GM19043 (cell line): ENCODE data around the gene ARHGAP6.

Experiments used
- ATAC-seq: cut with Tn5 transposase; IDR thresholded peaks from one replicate; pipeline ENCODE4 v1.9.1; 2021; ENCODE audit warnings: low read depth; ENCODE audit not compliant: unreplicated experiment

Gene ARHGAP6

DNA sequence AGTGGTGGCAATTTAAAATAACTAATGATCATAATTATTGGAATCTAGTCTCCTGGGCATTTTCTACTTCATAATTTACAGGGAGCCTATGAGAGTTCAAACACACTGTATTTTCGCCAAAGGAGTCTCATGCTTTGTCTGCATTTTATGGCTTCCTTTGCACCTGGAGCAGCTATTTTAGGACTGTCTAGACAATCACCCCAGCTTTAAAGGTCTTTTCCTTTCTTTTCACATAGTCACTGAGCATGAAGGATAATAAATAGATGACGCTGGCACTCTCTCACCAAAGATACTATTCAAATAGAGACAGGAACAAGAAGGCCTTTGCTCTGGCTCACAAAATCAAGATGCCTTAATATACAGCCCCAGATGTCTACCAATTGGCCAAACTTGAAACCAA lies 329.5 kb downstream of the ARHGAP6 start:
- ATAC-seq, result no peak

DNA sequence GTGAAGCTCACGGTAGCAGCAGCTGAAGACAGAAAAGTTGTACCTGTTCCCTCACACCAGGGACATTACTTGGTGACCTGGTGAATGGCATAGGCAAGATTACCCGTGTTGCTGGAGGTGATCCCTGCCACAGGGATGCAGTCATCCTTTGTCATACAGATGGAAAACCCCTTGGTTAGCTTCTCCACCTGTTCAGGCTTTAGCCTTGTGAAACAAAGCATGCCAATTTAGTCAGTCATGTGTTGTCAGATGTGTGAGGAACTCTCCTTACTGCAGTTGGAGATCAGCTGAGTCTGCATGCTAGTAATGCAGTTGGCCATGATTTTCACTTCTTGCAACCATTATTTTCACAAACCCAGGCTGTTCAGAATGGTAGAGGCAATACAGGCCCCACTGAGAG lies 331.6 kb downstream of the ARHGAP6 start:
- no peak for ATAC-seq

DNA sequence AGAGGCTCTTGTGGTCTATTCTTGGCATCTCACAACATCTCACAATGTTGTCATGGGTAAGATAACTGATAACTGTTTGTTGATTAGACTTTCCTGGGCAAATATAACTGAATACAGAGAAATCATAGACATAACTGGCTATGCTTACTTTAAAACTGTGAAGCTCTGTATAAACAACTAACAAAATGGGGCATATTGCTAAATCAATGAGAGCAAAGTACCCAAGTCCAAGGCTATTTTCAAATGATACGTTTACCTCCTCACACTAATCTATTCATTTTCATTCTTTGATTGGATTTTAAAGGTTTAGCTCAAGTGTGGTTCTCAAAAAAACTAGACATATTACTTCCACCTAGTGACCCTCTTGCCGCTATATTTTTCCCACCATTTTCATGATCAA lies 333.9 kb downstream of the ARHGAP6 start:
- no peak for ATAC-seq

DNA sequence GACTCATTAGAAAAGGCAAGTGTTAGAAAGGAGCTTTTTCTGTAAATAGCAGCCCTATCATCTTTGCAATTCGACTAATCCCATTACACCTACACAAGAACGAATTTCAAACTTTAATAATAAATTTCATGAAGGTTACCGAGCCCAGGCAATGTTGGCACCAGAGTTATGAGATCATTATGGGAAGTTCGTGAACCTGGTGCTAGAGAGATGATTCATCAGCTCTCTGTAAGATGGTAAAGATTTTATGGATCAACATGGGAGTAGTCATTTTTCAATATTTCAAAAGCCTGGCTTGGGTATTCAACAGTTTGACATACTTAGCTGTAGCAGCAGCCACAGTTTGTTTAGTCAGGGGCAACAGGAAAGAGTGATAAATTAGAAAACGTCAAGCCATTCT lies 336.7 kb downstream of the ARHGAP6 start:
- no peak for ATAC-seq

DNA sequence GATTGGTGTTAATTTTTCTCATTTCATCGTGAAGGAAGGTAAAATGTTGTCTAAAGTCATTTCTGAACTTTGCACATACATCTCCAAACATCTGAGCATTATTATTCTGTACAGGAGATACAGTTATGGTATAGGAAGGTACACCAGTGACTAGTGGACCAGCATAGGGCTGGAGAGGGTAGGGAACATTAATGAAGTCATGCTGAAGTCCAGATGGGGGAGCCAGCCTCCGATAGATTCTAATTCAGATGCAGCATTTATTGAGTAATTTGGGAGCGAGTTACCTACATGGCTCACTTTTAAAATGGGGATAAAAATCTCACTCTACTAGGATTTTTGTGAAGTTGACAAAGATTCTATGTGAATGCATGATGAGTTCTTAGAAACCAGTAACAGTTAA lies 337.6 kb downstream of the ARHGAP6 start:
- no peak for ATAC-seq

DNA sequence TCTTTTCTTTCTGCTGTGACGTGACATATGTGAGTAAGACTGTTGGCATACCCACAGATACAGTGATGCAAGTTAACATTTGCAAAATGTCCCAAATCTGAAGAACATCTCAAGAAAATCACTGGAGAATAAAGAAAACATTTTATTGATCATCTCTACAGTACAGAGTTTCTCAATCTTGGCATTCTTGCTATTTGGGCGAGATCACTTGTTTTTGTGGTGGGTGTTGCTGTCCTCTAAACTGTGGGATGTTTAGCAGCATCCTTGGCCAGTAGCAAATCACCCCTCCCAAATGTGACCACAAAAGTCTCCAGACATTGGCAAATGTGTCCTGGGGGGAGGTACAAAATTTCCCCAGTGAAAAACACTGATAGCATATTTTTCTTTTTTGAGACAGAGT lies 343.7 kb downstream of the ARHGAP6 start:
- no peak for ATAC-seq

DNA sequence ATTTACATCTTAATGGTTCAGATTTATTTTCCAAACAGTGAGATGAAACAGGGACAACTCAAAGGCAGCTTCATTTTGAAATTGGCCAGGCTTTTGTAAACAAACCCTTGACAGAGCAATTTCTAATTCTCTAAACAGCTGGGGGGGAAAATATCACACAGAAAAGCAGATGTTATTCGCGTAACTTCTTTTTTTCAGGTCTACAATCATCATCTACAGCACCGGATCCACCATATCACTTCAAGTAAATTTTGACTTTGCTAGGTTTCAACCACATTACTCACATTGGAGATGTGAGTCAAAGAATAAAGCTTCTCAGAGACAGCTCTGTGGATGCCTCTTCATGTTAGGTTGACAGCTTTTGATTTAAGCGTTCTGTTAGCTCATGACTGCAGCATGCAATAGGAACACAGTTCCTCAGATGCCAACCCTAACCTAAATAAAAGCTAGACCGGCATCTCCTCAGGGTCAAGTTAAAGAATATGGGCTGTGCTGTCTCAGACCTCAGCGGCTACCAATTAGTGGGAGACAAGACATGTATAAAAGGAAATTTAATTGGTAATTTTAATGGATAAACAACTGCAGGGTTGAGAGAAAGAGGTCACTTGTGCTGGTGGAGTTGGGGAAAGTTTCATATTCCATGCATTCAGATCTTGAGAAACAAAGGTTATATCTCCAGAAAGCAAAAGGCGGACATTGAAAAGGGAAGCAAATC lies 345.8 kb downstream of the ARHGAP6 start:
- no peak for ATAC-seq

DNA sequence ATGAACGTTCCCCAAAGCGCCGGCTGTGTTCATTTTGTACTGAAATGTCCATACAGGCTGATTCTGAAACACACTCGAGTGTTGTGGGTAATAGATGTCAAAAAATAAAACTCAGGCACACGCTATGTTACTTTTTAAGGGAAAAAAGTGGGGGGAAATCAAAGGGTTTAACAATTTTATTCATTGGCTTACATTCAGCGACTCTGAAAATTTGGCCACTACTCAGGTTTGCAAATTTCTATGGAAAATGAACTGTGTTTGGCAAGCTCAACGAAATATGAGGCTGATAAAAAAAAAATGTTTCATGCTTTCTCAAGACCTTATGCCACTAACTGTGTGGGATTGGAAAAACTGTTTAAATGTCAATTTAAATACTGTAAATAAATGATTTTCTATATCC lies 354.0 kb downstream of the ARHGAP6 start:
- no peak for ATAC-seq

DNA sequence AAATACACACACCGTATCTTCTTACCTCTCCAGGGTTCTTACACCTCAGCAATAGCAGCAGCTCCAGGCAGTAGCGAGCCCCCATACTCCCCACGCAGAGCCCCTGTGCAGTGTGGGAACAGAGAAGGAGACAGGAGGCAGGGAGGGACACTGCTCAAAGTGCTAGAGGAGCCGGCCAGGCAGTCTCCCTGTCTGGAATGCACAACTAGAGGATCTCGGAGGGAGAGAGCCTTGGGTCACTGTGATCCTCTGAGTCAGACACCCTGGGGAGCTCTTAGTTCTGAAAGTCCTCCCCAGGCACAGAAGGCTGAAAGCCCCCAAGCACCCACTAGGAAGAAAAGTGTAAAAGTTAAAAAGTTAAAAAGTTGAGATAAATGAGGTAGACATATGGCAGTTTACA lies 356.5 kb downstream of the ARHGAP6 start:
- ATAC-seq, result no peak

DNA sequence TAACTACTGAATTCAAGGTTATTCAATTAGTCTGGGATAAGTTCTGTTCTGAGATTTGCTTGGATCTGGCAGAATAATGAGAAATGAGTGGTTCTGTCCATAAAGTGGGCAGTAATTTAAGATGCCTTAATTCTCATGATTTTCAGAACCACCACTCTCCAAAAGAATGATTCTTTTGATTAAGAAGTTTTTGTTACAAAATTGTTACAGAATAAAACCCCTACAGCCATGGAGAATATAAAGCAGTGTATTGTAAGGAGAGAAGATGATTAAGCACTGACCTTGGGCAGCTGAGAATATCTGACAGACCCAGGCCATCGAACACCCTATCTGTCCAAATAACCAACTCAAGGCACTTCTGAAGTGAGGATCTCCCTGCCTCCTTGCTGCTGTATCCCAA lies 360.1 kb downstream of the ARHGAP6 start:
- ATAC-seq, result no peak

DNA sequence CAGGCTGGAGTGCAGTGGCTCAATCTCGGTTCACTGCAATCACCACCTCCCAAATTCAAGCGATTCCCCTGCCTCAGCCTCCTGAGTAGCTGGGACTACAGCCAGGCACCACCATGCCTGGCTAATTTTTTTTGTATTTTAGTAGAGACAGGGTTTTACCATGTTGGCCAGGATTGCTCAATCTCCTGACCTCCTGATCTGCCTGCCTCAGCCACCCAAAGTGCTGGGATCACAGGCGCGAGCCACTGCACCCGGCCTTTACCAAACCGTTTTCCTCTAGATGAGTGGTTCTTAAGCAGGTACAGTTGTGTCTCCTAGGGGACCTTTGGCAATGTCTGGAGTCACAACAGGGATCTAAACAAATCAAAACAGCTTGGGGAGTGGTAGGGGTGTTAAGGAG lies 360.9 kb downstream of the ARHGAP6 start:
- no peak for ATAC-seq

DNA sequence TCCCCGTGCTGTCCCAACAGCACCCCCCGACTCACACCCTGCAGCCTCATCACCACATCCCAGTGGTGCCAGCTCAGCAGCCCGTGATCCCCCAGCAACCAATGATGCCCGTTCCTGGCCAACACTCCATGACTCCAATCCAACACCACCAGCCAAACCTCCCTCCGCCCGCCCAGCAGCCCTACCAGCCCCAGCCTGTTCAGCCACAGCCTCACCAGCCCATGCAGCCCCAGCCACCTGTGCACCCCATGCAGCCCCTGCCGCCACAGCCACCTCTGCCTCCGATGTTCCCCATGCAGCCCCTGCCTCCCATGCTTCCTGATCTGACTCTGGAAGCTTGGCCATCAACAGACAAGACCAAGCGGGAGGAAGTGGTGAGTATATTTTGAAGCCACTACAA lies 367.1 kb downstream of the ARHGAP6 start:
- no peak for ATAC-seq

DNA sequence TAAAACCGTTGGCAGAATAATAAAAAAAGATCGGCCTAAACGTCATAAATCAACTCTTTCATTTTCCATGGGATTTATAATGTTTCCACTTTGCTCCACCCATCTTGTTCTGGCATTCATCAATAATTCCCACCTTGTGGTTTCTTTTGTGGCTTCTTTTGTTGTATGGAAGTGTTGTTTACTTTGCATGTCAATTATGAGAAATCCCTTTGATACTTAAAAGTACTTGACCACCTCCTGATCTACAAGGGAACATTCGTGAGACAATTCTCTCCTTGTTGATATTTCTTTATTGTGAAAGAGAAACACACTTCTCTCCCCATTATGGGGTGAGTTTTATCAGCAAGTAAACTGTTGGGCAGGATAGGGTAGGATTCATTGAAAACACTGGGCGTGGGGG lies 369.7 kb downstream of the ARHGAP6 start:
- ATAC-seq, result no peak

DNA sequence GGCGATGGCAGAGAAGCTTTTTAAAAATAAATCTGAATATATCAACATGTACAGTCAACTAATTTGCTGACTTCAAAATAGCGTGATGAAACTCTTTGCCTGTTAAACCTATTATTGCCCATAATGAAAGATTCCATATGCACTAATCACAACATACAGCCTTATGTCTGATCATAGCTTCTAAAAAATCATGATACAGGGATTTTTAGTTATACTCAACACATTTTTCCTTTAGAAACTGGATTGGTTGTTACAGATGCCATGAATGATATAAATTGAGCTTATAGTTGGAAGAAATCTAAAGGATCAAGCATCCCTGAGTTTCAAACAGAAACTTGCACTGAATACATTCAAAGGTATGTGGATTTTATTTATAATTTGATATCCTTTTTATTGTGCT lies 372.6 kb downstream of the ARHGAP6 start, which contains the start of gene AMELX:
TSS of gene AMELX (plus strand) at position 301 of the 400 bp plus-strand sequence. CDS start 1,376 bp downstream, outside the sequence.
- ATAC-seq, result no peak

DNA sequence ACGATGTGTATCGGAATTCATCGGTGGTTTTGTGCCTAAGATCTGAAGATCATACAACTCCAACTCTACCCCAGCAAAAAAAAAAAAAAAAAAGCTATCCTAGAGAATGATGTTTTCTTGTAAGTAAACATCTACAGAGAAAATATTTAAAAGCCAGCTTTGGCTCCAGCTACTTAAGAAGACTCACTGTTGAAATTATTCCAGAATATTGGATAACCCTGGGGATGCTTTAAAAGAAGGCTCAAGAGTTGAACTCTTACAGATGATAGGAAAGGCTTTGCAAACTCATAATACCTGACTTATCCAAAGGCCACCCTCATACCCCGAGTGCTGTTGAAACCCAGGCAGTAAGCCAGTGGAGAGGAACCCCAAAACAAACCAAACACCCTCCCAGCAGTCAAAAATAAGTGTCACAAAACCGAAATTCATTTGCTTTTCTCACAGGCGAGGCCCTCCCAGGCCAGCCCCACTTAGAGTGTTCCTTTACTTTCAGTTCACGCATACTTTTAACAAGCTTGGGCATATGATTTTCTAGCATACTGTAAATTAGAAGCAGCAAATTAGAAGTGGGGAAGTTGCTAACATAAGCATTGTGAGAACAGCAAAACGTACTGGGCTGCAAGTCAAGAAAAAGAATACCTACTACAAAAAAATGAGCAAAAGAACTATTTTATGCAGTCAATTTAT lies 375.2 kb downstream of the ARHGAP6 start:
- ATAC-seq, result no peak

DNA sequence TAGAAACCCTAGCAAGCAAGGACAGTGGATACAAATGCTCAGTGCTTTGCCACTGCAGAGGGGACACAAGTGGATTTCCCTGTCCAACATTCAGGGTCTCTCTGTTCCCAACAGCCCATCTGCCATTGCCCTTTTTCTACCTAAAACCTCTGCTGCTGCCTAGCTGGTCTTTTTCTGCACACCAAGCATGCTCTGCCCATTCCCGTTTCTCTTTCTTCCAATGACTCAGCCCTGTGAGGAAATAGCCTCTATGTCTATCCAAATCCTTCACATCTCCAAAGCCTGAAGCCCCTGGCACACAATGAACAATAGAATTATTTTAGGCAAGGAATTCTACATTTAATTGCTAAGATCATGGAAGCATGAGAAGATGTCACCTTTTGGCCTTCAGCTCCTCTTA lies 378.2 kb downstream of the ARHGAP6 start:
- no peak for ATAC-seq

DNA sequence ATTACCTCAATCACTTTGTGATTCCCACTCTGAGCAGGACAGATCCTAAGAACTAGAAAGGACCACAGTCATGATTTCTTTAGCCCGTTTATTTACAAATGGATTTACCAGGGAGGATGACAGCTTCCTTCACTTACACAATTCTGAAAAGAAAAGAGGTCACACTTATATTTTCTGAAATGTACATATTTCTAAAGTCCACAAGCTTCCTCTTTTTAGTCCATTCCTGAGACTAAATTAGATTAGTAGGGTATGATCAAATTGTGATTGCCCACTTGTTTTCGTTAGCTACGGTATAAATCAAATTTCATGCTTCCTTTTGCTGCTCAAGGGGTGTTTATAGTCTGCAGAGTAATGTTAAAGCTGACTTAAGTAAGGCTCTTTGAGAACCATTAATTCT lies 380.1 kb downstream of the ARHGAP6 start:
- ATAC-seq, result no peak

DNA sequence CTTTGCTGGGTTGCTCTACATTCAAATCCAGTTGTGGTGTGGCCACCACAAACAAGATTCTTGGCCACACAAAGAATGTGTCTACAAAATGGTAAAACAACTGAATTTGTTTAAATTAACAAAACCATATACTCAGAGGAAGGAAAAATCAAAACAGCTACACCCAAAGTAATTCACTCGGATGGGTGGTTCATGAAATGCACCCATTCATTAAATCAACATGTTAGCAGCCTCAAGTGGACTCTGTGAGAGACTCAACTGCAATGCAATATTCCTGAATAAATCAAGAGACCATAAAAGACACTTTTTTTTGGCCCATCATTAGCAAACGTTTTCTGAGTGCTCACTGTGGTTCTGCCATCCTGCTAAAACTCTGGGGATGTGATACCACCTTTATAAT lies 383.7 kb downstream of the ARHGAP6 start:
- ATAC-seq, result no peak

DNA sequence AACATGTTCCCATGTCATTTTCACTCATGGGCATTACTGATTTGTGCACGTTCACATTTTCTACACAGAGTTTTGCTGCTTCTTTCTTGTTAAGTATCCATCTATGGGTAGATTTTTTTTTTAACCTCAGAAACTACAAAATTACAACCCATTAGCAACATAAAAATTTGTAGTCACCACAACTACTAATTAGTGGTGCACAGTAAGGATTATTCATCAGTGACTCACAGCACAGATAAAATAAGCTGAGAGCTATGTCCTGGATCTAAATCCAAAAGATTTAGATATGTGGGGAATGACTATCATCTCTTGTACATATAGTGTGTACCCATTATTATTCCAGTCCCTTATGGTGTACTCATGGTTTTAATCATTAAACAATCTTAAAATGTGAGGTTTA lies 392.2 kb downstream of the ARHGAP6 start:
- no peak for ATAC-seq

DNA sequence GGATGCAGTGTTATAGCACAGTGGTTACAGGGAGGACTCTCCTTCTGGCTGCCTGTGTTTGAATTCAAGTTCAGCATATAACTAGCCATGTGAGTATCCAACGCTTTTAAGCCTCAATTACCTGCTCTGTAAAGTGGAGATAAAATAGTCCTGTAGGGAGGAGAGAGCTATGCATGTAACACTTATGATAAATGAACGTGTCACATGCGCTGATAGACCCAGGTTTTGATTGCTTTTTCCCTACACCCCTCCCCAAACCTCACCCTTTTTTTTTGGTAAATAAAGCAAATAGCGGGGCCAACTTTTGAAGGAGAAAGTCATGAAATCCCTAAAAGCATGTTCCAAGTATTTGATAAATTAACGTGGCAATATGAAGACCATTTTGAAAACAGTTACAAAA lies 392.9 kb downstream of the ARHGAP6 start:
- ATAC-seq, result no peak

DNA sequence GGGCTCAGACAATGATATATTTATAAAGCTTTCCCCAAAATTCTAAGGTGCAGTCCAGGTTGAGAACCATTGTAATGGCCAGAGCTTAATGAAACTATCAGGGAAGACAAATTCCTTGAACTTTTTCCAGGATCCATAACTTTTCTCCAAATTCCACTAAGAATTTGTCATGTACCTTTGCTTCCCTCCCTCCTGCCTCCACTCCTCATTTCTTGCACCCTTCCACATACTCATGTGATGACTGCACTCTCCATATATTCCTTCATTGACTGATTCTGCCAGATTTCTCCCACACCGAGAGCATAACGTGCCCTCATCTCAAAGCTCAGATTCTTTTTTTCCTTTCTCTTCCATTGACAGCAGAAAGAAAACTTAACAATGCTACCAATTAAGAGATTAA lies 393.4 kb downstream of the ARHGAP6 start:
- no peak for ATAC-seq

DNA sequence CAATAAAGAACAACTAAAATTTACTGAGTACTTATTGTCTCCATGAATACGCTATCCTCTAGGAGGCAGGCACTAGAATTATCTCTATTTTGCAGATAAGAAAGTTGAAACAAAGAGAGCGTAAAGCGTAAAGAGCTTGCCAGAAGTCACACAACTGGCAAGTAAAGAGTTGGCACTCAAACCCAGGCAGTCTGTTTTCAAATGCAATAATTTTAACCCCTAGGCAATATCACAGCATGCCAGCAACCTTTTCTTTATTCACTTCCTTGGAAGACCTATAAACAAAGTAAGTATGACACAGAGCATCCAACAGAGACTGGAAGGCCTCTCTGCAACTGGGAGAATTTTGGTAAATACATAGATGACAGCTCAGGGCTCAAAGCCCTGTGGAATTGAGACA lies 395.7 kb downstream of the ARHGAP6 start:
- ATAC-seq, result no peak
